Measurements from ENCODE around the gene PDCD11. TPM values are rescaled to one million over a fixed set of nuclear protein-coding genes. Genes with fewer than 3 reads are reported as not detected.

Gene PDCD11
- total RNA-seq, 1 donor from 2014 or later = 25.1 TPM

DNA sequence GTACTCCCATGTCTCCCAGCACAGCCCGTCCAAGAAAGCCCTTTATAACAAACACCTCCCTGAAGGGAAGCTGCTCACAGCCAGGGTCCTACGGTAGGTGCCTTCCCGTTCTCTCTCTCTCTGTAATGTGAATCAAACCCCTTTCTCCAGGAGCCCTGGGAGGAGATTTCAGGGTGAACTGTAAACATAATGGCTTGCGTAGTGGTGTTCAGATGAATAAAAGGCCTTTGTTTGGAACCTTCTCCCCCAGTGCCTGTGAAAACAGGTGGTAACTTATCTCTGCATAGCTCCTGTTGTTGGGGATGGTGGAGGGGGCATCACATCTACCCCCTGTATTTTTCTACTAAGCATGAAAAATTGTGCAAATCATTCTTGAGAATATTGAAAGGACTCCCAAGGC lies 43.4 kb downstream of the PDCD11 start:
- TF ChIP-seq, protein P1, sequence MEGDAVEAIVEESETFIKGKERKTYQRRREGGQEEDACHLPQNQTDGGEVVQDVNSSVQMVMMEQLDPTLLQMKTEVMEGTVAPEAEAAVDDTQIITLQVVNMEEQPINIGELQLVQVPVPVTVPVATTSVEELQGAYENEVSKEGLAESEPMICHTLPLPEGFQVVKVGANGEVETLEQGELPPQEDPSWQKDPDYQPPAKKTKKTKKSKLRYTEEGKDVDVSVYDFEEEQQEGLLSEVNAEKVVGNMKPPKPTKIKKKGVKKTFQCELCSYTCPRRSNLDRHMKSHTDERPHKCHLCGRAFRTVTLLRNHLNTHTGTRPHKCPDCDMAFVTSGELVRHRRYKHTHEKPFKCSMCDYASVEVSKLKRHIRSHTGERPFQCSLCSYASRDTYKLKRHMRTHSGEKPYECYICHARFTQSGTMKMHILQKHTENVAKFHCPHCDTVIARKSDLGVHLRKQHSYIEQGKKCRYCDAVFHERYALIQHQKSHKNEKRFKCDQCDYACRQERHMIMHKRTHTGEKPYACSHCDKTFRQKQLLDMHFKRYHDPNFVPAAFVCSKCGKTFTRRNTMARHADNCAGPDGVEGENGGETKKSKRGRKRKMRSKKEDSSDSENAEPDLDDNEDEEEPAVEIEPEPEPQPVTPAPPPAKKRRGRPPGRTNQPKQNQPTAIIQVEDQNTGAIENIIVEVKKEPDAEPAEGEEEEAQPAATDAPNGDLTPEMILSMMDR (IDR thresholded peaks at IDR 0.05) = no peak
- intact Hi-C loops (cut with DNase I) = no loop called here
- ATAC-seq (no peak), DNase-seq (no peak)
- no peaks in the 10 kb centered on the region for H3K9me3 ChIP-seq
- H3K36me3 ChIP-seq = peaks cover 99% of the 10 kb centered on the region
- no peak overlapping the region for H3K4me3 ChIP-seq
- no peak overlapping the region for H3K27ac ChIP-seq
- no peaks in the 10 kb centered on the region for H3K27me3 ChIP-seq
- no peaks in the 10 kb centered on the region for H3K4me1 ChIP-seq

DNA sequence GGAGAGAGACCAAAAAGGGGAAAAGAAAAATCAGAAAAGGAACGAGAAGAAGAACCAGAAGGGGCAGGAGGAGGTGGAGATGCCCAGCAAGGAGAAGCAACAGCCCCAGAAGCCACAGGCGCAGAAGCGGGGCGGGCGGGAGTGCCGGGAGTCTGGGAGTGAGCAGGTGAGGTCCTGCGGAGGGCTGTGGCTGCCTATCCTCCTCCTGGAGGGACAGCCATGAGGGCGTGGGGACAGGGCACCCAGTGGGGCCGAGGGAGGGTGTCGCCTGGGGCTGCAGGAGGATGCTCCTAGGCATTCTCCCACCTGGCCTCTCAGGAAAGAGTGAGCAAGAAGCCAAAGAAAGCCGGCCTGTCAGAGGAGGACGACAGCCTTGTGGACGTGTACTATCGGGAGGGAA lies 44.0 kb downstream of the PDCD11 start:
- no peaks in the 10 kb centered on the region for H3K9me3 ChIP-seq
- intact Hi-C loops (cut with DNase I) = no loop called here
- H3K27ac ChIP-seq = no peak overlapping the region
- TF ChIP-seq, protein P1 (IDR thresholded peaks at IDR 0.05) = no peak
- no peak for ATAC-seq
- peaks cover 99% of the 10 kb centered on the region for H3K36me3 ChIP-seq
- no peaks in the 10 kb centered on the region for H3K27me3 ChIP-seq
- peaks cover 3% of the 10 kb centered on the region for H3K4me1 ChIP-seq
- H3K4me3 ChIP-seq = no peak overlapping the region
- DNase-seq = no peak

DNA sequence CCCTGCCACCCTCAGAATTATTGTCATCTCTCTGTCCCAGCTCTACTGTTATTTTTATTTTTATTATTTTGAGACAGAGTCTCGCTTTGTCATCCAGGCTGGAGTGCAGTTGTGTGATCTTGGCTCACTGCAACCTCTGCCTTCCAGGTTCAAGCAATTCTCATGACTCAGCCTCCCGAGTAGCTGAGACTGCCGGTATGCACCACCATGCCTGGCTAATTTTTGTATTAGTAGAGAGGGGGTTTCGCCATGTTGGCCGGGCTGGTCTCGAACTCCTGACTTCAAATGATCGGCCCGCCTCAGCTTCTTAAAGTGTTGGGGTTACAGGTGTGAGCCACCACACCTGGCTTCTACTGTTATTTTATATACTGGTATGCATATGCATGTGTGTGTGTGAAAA lies 44.8 kb downstream of the PDCD11 start:
- H3K27me3 ChIP-seq = no peaks in the 10 kb centered on the region
- H3K9me3 ChIP-seq = no peaks in the 10 kb centered on the region
- ATAC-seq = no peak
- no peak overlapping the region for H3K4me3 ChIP-seq
- TF ChIP-seq, protein P1 (IDR thresholded peaks at IDR 0.05) = no peak
- H3K27ac ChIP-seq = no peak overlapping the region
- peaks cover 10% of the 10 kb centered on the region for H3K4me1 ChIP-seq
- no peak for DNase-seq
- intact Hi-C loops (cut with DNase I) = no loop called here
- peaks cover 94% of the 10 kb centered on the region for H3K36me3 ChIP-seq

DNA sequence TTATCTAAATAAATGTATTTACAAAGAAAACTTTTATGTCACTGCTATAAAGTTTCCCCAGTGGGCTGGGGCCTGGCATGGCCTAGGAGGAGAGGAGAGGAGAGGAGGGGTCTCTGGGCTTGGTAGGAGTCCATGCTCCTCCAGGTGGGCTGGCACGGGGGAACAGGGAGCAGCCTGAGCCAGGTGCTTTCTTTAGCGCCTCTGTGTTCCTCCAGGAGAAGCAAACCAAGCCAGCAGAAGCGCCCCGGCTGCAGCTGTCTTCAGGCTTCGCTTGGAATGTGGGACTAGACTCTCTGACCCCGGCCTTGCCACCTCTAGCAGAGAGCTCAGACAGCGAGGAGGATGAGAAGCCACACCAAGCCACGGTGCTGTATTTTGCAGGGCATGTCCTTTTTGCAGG lies 45.2 kb downstream of the PDCD11 start:
- Histone ChIP-seq H3K27ac (no peak overlapping the region), H3K36me3 (peaks cover 93% of the 10 kb centered on the region), H3K4me1 (peaks cover 15% of the 10 kb centered on the region), H3K9me3 (no peaks in the 10 kb centered on the region), H3K4me3 (no peak overlapping the region), H3K27me3 (no peaks in the 10 kb centered on the region)
- ATAC-seq (no peak), DNase-seq (no peak)
- TF ChIP-seq, protein P1 (IDR thresholded peaks at IDR 0.05) = no peak
- intact Hi-C loops (cut with DNase I) = no loop called here

DNA sequence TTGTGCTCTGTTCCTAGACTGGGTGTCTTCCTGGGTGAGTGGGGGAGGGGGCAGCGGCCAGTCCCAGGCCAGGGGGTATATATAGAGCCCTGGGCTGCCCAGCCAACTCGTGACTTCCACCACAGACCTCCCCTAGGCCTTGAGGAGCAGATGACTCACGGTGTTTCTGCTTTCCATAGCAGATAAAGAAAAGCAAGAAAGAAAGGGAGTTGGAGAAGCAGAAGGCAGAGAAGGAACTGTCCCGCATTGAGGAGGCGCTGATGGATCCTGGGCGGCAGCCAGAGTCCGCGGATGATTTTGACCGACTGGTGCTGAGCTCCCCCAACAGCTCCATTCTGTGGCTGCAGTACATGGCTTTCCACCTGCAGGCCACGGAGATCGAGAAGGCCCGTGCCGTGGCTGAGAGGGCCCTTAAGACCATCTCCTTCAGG lies 45.6 kb downstream of the PDCD11 start:
- ATAC-seq (peak; percentile 48), DNase-seq (no peak)
- TF ChIP-seq, protein P1 (IDR thresholded peaks at IDR 0.05) = no peak
- Histone ChIP-seq H3K27ac (no peak overlapping the region), H3K9me3 (no peaks in the 10 kb centered on the region), H3K4me3 (no peak overlapping the region), H3K36me3 (peaks cover 93% of the 10 kb centered on the region), H3K27me3 (no peaks in the 10 kb centered on the region), H3K4me1 (peaks cover 19% of the 10 kb centered on the region)
- intact Hi-C loops (cut with DNase I) = no loop called here

All from upper lobe of right lung (tissue), 1 donor.